Endometrial microvascular endothelial cells (primary cell): ENCODE data around the gene PIAS4. TPM values are rescaled to one million over a fixed set of nuclear protein-coding genes. Genes with fewer than 3 reads are reported as not detected.

ENCODE experiments used
- in situ Hi-C: cut with HindIII; loops from 2 replicates; pipeline ENCODE4 v1.10.0; 2017; ENCODE audit warnings: low sequenced_read_pairs, low pct_unique_long_range_greater_than_20kb; ENCODE audit errors: inconsistent ontology term
- total RNA-seq: library from RNA; depleted of rRNA; stranded (reverse); fragments of >200 nt; gene quantifications from one replicate; pipeline ENCODE4 v1.2.3, GENCODE V29; 2015; ENCODE audit errors: inconsistent ontology term

PIAS4 gene
- total RNA-seq, 1 donor from 2014 or later: 39.8 TPM

DNA sequence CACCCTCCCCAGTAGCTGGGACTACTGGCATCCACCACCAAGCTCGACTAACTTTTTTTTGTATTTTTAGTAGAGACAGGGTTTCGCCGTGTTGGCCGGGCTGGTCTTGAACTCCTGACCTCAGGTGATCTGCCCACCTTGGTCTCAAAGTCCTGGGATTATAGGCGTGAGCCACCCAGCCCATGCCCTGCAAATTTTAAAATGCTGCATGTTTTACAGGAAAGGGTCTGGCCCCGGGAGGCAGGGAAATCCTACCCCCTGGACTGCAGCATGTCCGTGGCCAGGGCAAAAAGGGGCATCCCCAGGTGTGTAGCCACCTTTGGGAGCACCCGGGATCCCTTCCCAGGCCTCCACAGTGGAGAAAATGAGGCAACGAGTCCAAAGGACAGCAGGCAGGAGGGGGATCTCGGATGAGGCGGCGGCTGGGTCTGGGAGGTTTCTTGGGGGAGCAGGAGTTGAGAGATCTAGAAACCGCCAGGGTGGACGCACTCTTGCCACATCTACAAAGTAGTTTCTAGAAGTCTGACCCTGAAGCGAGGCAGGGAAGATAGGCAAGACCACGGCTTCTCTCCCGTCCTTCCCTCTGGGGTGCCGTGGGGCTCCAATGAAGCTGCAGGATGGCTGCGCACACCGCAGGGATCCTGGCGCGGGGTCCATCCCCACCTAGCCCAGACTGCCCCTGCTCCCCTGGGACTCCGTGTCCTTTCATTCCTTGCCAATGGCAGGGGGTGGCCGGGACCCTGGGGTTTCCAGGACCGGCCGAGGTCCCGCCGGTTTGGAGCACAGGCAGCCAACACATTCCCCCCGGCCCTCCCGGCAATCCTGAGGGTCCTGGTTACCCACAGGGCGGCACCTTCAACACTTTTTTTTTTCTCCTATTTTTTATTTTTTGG lies 80.5 kb downstream of the PIAS4 start:
- in situ Hi-C loops: no loop called here

DNA sequence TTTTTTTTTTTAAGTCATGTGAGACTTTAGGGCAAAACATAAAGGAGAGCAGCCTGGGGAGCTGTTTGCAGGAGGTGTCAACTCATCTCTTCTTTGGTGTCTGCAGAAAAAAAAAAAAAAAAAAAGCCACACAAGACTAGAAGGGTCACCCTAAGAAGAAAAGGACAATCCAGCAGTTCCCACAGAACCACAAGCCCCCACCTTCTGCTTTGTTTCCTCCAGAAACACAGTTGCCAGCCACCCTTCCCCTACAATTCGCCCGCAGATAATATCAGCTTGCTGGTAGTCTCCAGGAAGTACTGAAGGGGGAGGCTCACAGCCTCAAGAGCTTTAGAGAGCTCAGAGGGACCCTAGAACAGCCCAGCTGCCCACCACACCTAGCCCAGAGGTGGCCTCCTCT lies 81.4 kb downstream of the PIAS4 start:
- in situ Hi-C loops: no loop called here

Other genes with a start within 250 kb of the PIAS4 start
- gene APBA3, start 246.0 kb upstream of the PIAS4 start, total RNA-seq: 46.8 TPM
- 88.7 TPM for gene MRPL54, start 245.1 kb upstream of the PIAS4 start, total RNA-seq
- not detected for gene RAX2, start 235.5 kb upstream of the PIAS4 start, total RNA-seq
- not detected for gene MATK, start 221.4 kb upstream of the PIAS4 start, total RNA-seq
- gene ZFR2, start 138.7 kb upstream of the PIAS4 start, total RNA-seq: not detected
- gene ATCAY, start 127.1 kb upstream of the PIAS4 start, total RNA-seq: not detected
- not detected for gene NMRK2, start 74.7 kb upstream of the PIAS4 start, total RNA-seq
- gene DAPK3, start 36.6 kb upstream of the PIAS4 start, total RNA-seq: 127 TPM
- gene EEF2, start 22.3 kb upstream of the PIAS4 start, total RNA-seq: 2,011 TPM
- gene ZBTB7A, start 59.2 kb downstream of the PIAS4 start, total RNA-seq: 28.1 TPM
- gene MAP2K2, start 116.4 kb downstream of the PIAS4 start, total RNA-seq: 156 TPM
- gene CREB3L3, start 145.9 kb downstream of the PIAS4 start, total RNA-seq: not detected
- 23.2 TPM for gene SIRT6, start 174.8 kb downstream of the PIAS4 start, total RNA-seq
- gene ANKRD24, start 175.0 kb downstream of the PIAS4 start, total RNA-seq: not detected
- gene EBI3, start 221.8 kb downstream of the PIAS4 start, total RNA-seq: 1.1 TPM
- gene YJU2, start 239.3 kb downstream of the PIAS4 start, total RNA-seq: 39.5 TPM